ENCODE measurements around the gene DMRT1.

The DMRT1 gene

DNA sequence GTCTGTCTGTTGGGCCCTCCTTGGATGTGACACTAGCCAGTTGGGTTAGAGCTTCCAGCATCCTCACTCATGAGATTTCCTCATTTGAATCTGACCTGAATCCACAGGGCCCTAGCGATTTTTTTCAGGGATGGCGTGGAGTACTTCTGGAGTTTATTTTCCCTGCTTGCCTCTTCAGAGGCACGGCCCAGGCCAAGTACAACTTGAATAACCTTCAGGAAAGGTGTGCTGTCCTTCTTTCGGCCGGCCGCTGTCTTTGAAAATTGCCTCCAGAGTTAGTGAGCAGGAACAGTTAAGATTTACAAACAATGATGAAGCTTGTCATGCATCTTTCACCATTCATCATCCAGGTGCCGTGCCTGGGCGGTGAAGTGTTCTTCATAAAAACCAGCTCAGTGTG is 85.5 kb downstream of the DMRT1 start:
- DNase-seq: no peak

DNA sequence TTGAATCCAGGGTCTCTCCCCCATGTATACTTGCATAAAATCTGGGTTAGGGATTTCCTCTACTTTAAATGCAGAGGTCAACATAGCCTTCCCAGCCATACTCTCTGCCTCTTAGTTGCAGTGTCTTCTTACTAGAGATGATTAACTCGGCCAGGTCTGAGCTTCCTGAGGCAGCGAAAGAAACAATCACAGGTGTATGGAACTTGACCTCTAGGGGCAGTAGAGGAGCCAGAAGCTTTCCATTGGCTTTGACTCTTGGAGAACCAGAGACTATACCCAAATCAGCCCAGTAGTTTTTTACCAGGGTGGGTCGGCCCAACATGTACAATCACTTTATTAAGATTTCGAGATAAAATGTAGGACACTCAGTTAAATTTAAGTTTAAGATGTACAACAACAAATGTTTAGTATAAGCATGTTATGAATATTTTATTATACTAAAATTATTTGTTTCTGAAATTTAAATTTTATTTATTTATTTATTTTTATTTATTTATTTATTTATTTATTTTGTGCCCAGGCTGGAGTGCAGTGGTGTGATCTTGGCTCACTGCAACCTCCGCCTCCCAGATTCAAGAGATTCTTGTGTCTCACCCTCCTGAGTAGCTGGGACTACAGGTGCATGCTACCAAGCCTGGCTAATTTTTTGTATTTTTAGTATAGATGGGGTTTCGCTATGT is 87.0 kb downstream of the DMRT1 start:
- no peak for DNase-seq

DNA sequence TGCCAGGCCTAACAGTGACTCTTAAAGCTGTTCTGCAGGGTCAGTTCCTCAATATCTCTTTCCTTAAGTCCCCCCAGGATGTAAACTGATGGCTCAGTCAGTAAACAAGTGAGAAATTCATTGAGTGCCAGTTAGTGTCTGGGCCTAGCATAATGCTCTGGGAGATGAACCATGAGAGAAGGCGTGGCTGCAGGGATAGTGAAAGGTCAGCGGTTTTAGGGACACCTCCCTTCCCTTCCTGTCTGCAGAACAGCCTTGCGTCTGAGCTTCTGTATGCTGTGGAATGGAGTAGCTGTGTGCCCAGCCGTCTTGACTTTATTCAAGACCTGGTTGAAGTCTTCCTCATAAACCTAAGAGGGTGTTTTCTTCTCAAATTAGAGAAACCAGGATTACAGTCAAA is 88.2 kb downstream of the DMRT1 start:
- DNase-seq: no peak

DNA sequence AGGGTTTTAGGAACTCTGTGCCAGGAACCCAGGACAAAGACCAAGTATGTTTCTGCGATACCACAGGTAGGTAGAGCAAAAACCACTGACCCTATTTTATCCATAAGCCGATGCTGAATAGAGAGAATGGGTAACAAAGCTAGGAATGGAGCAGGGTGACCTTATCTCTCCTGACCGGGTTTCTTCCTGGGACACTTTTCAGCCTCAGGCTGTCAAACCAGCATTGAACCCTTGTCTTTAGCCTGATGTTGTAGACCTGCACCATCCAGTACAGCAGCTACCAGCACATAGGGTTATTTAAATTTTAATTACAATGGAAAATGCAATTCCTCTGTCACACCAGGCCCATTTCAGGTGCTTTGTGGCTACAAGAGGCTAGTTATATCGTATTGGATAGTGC is 91.9 kb downstream of the DMRT1 start:
- DNase-seq: no peak

DNA sequence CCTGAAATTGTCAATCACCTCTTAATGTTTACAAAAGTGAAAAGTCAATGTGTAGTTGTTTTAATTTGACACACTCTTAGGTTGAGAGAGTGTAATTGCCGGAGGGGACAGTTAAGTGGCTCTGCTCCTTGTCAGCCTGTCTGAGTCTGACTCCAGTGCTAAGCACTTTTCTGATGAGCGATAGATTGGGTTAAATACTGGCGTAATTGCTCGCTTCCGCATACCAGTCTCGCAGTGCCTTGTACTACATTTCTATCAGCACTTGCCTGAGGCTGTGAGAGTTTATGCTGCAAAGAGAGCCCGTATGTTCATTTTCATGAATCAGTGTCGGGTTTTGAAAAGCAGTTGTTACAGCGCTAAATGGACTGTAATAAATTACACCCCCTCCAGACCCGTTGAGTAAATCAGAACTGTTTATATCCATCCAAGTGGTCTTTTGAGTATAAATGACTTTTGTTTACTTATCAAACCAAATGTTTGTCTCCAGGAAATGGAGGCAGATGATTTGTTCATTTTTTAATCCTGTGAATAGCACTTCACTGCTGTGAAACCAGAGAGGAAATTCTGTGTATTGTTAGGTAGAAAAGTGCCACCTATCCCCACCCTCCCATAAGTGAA is 94.0 kb downstream of the DMRT1 start:
- DNase-seq: no peak

DNA sequence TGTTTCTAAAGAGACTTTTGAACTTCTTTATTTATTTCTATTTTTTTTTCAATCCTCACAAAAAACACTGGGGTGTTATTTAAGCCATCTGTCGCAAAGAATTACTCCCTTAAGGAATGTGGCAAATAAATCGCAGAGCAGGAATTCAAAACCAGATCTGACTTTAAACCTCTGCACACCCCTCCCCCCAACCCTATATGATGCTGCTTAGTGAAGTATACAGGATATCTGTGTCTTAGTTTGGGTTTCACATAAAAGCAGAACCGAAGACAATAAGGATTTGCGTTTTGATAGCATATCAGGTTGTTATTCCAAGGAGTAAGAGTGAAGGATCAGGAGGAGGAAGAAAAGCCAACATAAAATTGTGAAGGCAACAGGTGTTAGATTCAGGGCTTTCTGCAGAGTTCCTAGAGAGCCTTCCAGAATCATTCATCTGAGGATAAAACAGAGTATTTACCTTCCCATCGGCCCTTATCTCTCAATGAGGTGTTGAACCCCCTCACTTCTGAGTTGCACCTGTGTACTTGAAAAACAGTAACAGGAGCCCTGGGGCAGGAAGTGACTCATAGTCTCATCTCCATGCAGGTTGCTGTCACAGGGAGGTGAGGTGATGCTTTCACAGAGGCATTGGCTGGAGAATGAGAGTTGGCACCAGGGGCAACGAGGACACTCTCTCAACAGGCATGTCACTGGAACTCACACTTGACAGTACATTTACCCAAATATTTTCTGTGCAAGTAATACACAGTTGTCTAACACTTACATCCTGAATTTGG is 101.5 kb downstream of the DMRT1 start:
- DNase-seq: no peak

DNA sequence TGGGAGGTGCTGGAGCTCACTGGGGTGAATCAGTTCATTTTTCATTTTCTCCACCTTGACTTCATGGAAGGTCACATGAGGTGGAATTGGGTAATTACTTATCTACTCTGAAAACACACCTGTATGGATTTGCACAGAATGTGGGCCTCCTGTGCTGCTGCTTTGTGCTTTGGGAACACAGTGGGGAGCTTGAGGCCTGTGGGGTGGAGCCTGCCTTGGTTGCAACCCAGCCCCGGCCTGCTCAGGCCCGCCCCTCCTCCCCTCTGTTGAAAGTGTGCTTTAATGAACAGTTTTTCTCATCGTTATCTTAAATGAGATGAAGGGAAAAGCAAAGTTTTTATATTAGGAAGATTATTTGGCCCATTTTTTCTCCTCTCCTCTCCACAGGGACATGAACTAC is 106.5 kb downstream of the DMRT1 start:
- DNase-seq: no peak

DNA sequence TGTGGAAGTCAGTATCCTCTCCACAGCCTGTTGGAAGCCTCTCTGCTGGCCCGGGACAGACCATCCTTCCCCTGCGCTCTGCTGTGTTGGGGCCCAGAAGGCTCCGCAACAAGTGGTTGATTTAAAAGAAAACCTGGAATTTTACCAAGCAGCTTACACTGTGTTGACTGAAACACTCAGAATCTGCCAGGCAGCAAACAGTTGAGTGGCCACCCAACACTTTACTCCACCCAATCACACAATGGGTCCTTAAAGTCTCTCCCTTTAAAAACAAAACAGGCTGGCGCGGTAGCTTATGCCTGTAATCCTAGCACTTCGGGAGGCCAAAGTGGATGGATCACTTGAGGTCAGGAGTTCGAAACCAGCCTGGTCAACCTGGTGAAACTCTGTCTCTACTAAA is 107.0 kb downstream of the DMRT1 start:
- DNase-seq: no peak

DNA sequence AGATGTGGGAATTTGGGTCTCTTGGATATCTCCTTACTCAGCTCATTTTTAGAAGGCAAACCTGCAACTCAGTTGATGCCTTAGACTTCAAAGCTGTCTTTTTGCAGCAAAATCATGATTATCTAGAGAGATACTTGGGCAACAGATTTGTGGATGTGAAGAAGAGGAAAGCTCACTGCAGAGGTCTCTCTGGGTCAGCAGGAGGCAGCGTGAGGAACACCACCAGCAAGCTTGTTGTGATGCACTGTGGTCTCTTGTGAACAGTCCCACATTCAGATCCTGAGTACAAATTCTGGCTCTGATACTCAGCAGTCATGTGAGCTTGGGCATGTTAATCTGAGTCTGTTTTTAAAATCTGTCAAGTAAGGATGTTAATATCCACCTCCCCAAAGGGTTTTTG is 108.6 kb downstream of the DMRT1 start:
- DNase-seq: no peak

DNA sequence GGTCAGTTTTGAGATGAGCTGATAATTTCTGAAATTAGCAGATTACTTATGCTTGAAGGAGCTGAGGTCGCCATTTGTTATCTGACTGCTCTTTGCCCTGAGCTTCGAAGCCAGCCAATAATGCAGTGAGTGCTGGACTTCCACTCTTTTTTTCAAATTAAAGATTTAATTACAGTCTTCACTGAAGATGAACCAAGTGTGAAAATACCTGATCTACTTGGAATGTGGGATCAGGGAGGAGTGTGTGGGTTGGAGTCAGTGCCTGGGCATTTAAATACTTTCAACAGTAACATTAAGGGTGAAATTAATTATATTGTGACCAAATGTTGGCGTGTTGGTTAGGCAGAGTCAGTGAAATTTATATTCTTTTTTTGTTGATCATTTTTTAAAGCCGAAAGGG is 111.0 kb downstream of the DMRT1 start:
- no peak for DNase-seq

DNA sequence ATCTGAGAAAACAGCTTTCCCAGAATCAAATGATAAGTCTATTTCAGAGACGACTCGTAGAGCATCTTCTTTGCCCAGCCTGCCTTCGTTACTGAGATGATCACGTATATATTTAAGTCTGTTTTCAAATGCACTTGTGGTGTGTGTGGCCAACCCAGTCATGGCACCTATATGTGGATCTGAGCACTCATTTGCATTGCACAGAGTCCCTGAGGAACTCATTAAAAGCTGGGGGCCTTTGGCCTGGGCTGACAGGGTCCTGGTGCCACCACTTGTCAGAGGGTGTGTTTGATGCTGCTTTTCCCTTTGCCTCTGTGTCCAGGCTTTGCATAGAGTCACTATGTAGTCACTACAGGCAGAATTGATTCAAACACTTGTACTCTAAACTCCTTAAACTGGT is 117.6 kb downstream of the DMRT1 start:
- no peak for DNase-seq

DNA sequence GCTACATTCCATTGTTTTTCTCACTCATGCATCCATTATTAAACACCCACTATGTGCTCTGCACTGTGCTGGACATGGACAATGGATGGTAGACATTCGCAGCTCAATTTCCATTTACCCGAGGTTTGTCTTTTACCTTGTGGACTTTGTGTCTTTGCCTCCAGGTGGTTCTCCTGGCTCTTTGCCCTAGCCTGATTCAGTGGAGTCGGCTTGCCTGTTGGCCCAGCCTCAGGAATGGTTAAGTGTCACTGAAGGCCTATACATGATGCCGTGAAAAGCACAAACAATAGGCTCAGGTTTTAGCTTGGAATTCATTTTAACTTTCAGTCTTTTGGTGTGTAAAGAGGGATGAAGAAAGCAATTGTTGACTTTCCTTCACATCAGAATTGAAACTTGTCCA is 118.4 kb downstream of the DMRT1 start:
- no peak for DNase-seq

DNA sequence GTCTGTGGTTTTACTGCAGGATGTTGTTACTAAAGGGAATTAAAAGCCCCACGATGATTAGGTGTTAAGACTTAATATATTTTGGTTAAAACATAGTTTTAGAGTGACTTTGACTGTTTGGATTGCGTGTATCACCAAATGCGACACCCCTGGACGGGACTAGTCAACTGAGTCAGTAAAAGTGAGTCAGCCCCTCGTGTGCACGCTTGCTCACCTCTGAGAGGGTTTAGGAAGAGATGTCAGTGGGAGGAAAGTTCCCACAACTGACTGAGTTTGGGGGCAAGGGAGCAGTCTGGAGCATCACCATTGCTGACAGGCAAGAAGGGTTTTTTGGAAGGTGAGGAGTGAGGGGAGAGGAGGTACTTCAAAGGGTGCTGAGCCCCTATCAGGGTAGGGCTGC is 120.5 kb downstream of the DMRT1 start:
- DNase-seq: no peak

DNA sequence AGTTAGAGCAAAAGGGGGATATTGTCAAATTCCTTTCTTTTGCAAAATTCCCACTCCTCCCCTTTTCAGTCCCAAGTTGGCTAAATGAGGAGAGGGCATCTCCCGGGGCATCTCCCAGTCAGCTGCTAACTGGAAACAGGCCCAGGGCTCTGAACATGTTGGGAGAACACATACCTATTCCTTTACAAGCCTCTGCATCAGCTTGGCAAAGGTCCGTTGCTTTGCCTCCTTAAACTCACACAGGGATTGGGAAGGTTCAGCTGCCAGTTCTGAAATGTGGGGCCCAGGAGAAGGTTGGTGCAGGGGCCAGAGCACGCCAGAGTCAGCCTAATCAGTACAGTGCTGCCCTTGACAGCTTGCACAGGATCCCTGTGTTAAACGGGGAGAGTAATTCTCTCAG is 124.0 kb downstream of the DMRT1 start:
- no peak for DNase-seq

DNA sequence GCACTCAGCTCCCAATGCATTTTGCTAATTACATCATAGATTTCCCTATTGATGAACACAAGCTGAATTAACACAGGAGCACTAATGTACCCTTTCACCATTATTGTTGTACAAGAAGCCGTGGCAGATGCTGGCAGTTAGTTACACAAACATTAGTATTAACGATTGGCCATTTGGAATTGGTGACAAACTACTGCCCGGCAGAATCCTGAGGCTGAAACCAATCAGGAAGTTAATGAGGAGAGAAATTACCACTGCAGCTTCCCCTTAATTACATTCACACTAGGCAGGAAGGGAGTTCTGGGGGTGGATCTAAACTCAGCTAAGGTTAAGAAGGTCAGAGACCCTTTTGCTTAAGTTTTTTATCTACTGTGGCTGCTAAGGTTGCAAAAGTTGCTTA is 125.4 kb downstream of the DMRT1 start:
- no peak for DNase-seq

DNA sequence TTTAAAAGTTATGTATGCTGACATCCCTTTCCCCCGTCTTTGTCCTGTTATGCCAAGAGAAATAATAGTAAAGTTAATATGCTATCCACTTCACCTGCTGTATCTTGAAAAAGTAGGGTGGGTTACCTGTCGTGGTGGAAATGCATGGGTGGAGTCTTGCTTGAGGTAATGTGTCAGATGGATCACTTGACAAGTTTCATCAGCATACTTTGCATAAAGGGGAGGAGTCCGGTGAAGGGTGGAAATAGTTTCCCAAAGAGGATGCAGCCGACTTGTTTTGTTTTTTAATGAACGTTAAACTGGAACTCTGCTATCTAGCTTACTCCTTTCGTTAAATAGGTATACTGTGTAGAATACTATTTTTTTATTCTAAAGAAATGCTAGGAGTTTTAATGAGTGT is 125.9 kb downstream of the DMRT1 start:
- no peak for DNase-seq

DNA sequence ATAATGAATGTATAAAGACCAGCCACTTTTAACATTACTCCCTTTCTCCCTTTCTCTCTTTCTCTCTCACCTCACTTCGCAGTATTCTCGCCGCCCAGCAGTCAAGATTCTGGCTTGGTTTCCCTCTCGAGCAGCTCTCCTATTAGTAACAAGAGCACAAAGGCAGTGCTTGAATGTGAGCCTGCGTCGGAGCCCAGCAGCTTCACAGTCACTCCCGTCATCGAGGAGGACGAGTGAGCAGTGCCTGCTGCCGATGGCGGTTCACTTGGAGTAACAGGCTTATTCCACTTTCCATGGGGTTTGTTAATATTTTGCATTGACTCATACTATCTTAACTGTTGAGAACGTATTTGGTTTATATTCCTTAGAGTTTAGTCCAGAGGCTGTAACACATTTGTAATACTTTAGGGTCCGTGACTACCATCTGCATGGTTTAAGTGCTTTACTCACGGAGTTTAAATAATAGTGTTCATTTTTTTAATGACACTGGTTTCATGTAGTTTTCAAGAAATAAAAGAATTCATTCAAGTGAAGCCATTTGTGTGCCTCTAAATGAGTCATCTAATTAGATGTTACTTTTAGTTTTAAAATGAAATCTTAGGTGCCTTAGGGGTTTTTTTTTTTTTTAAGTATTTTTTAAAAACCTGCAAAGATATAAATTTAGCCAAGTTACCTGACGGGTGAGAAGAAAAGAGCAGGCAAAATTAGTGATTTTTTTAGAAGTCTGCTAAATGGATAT is 126.6 kb downstream of the DMRT1 start:
- DNase-seq: no peak

DNA sequence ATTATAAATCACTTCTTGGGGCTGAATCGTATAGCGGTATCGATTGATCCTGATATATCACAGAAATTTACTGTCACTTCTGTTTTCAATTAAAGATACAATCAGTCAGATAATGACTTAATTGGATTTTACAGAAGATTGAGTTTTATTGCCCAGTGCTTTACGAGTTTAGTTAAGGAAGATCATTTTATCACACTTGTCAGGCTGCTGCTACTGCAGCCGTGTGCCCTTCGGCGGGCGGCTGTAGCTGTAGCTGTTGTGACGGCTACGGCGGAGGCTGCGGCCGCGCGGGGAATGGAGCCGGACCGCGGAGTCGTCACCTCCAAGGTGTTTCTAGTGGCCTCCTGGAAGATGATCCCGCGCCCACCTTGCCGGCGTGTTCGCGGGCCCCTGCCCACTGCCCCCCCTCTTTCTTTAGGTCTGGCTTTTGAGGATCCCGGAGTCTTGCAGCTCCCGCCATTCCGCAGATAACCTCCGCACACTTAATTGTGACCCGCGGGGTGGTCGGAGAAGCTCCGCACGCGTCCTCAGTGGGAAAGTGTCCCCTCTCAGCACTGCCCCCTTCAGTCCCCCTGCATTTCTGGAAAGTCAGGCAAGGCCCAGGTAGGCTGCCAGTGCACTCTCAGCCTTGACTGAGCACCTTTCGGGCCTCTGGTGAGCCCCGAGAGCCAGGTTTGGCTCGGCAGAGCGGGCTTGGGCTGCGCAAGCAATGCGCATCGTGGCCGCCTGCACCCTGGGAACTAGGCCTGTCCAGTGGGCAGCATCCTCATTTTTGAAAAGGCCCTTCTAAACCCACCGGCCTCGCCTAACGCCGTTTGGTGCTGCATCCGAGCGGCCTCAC is 128.0 kb downstream of the DMRT1 start:
- no peak for DNase-seq

DNA sequence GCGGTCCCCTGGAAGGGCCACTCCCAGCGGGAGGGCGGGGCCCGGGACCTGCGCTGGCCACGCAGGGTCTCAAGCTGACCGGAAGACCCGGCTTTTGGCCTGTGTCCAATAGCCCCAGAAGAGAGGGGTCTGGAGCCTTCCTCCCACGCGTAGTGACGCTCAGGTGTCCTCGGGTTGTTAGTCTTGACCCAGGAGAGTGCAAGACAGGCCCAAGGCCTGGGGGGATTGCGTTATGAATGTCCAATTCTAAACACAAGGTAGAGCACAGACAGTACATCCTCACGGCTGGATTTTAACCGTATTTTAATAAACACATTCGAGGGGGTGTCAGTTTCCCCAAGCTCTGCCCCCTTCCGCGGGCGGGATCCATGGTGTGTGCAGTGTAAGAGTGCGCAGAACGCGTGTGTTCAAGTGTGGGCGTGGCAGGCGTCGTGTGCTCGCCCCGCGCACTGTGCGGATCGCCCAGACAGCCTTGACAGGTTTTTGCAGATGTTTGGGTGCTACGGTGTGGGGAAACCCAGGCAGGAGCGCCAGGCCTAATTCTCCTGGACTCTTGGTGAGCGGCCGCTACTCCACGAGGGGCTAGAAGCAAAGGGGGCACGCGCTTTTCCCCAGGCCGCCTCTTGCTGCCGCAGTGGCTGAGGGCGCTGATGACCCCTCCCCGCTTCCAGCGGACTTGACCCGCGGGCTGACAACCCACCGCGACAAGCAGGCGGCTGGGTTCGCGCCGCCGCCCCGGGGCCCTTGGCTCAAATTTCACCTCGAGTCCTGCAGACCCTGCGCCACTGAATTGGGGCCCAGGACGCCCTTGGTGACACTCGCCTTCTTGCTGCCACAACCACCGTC is 128.9 kb downstream of the DMRT1 start:
- DNase-seq: no peak

DNA sequence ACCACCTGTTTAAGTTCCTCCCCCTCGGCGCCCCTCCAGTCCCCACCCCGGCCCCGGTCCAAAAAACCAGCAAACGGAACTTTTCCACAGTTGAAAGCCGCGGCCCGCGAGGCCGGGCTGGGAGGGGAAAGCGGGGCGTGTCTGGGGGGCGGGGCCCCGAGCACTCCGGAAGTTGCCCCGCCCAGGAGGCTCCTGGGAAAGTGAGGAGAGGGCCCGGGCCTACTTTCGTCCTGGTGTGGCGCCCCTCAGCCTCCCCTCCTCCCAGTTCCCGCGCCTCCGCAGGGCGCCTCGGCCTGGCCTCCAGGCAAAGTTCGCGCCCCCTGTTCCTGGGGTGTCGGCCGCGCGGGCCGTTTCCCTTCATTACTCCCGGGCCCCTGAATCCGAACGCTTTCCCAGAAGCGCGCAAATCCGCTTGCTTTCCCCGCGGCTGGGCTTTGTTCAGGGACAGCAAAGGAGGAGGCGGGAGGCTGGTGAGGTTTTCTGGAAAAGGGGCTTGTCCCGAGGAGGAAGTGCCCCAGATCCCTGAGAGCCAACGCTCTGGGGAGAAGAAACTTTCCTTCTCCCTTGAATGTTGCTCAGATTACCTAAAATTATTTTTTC is 130.5 kb downstream of the DMRT1 start:
- no peak for DNase-seq

Measured in CD4-positive, alpha-beta T cell treated with Interleukin-4 for 4 hours (primary cell).